GM18507 (cell line): ENCODE results near the gene SIL1.
"Not testable (repeated sequence)": the region's sequence is repeated elsewhere in the genome, so short reads cannot be mapped to it uniquely, and the experiment has no call there.

Experiments used
- DNase-seq: peaks from one replicate; pipeline ENCODE4 v3.0.0; 2011; ENCODE audit warnings: low read depth; ENCODE audit not compliant: insufficient read length; ENCODE audit errors: extremely low spot score
- FAIRE-seq: peaks from 2 replicates; lab custom pipeline; 2011; peaks lifted over from hg19 to GRCh38; lab: Jason Lieb, UNC

Gene SIL1

GRCh38 chr5:139124774-139125520 is 73.2 kb downstream of the SIL1 start:
- no peak for FAIRE-seq
- DNase-seq: no peak

GRCh38 chr5:139121120-139121519 is 77.0 kb downstream of the SIL1 start:
- DNase-seq (no peak), FAIRE-seq (no peak)

DNA sequence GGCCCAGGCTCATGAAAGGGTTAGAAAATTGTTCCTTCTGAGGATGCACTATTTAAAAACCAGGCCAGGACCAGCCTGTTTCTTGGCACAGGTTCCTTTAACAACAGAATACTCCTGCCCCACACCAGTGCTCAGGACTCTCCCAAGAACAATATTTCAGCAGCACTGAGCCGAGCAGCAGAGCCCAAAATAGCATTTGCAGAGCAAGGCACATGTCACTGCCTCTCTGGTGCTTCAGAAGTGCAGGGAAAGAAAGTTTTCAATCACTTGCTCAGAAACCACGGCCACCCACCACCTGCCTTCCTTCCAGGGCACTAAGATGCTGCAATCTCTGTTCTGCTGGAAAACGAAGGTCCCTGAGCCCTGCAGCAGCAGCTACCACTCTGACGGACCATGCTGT is 77.6 kb downstream of the SIL1 start:
- FAIRE-seq (no peak), DNase-seq (no peak)

- no peak for FAIRE-seq
- no peak for DNase-seq
These were observed 79.4 kb downstream of the SIL1 start for GRCh38 chr5:139118804-139119203.

DNA sequence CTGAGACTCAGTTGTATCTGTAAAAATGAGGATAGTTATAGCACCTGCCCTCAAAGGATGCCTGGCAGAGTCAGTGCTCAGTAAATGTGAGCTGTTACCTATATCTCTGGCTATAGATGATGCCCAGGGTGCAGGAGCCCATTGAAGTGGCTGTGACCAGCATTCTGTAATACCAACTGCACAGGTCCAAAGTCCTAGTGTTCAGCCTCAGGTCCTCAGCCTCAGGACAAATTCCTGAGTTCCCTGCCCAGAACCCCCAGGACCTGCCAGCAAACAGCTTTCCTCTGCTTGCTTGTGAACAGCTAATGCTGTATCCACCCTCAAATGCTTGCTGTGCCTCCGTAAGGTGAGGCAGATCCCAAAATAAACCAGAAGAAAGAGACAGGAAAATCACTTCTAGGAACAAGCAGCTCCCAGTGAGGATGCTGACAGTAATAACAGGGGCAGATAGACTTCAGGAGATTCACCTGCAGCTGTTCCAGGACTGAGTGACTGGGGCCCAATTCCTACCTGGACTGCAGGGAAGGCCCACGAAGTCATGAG is 80.8 kb downstream of the SIL1 start:
- no peak for DNase-seq
- no peak for FAIRE-seq

- FAIRE-seq (no peak), DNase-seq (no peak)
These were observed 82.0 kb downstream of the SIL1 start for GRCh38 chr5:139116100-139116655.

DNA sequence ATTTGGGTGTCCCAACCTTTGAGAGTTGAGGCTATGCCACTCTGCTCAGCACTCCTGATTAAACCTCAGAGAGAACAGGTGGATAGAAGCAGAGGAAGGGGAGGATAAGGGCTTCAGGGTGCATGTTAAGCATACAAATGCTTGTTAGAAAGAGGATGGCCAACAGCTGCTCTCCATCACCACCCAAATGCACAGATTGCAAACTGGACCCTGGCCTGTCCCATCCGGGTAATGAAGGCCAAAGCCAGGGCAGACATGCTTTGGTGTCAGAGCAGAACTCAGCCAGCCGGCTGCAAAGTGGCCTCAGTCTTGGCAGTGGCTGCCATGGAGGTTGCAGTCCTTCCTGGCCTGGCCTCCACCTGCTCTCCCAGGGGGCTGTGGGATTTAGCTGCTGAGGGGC is 84.3 kb downstream of the SIL1 start:
- DNase-seq (no peak), FAIRE-seq (no peak)

- not testable (repeated sequence) for FAIRE-seq, DNase-seq
These were observed 85.8 kb downstream of the SIL1 start for GRCh38 chr5:139112362-139112761.

DNA sequence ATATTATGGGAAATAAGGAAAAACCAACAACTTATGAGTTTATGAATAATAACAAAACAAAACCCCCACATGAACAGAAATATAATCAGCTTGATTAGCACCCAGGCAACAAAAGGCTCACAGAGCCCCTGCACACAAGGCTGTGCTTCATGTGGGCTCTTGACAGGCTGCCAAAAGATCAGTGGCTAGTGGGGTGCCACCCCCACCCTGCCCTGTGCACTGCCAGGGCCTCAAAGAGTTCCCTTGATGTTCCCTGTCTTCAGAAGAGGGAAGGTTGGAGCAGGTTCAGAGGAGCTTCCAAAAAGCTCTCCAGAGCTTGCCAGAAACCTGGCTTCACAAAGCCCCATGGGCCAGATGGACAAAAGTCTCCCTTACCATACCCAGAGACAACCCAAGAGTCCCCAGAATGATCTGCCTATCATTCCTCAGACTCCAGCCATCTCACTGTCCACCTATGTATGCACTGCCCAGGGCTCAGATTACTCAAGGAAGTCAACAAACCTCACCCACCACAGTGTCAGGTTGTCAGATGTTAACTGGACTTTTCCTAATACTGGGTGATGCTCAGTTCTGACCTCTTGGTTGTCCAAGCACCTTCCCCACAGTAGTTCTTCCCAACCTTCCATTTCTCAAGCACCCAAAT is 87.5 kb downstream of the SIL1 start:
- no peak for FAIRE-seq
- DNase-seq: no peak

GRCh38 chr5:139108063-139108824 is 89.9 kb downstream of the SIL1 start:
- DNase-seq (no peak), FAIRE-seq (no peak)

- DNase-seq (no peak), FAIRE-seq (no peak)
These were observed 92.5 kb downstream of the SIL1 start for GRCh38 chr5:139105621-139106071.

DNA sequence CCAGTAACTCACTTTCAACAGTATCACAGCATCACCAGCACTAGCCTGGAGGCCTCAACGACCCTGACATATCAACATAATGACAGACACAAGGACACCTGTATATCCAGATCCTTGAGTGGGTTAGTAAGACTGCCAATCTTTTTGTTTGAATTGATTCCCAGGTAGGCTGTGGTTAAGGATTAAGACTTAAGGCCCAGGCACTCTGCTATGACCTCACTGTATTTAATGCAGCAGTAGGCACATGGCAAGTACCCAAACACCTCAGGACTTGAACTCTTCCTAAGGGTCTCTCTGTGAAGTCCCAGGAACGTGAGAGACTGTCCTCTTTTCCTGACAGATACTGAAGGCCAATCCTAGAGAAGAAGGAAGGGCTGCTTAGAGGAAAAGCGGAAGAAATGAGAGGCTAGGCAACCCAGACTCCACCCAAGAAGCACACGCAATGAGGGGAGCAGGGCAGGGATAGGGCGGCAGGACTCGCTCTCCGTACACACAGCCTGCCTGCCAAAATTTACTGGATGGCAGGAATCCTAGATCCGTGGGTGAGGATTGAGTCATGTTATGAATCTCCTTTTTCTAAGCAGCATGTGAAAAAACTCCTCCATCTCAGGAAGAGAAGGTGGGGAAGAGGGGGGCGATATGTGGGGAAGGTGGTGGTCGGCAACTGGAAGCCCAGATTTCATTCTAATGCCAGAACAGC is 93.4 kb downstream of the SIL1 start:
- no peak for DNase-seq
- no peak for FAIRE-seq

DNA sequence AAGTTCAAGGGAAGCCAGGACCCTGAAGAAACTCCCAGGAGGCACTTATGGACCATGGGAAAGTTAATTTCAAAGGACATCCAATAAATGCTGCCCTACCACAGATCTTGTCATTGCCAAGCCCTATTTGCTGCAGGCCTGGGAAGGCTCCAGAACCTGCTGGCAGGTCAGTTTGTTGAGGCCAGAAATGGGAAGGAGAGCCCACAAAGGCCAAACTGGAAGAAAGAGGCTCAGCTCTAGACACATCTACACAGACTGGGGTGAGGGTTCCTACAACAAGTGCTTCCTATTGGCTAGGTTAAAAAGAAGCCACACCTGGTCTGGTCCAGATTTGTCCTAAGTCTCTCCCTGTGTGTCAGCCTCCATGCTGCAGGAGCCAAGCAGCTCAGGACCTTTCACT is 94.4 kb downstream of the SIL1 start:
- FAIRE-seq: no peak
- DNase-seq: no peak

DNA sequence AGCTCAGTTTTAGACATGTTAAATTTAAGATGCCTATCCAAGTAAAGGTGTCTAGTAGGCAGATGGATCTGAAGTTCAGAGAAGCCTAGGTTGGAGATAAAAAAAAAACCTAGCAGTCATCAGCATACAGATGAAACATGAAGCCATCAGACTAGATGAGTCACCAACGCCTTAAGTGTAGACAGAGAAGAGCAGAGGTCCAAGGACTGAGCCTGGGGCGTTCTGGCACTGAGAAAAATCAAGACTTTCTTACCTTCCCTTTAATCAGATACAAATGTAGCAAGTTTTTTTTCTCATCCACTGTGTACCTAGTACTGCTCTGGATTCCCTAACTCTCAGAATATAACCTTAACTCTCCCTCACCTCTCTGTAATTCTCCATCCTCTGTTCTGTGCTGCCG is 97.3 kb downstream of the SIL1 start:
- no peak for FAIRE-seq
- DNase-seq: no peak

GRCh38 chr5:139094154-139095131 is 103.7 kb downstream of the SIL1 start:
- peak; percentile 87 for FAIRE-seq
- DNase-seq: peak; percentile 12

DNA sequence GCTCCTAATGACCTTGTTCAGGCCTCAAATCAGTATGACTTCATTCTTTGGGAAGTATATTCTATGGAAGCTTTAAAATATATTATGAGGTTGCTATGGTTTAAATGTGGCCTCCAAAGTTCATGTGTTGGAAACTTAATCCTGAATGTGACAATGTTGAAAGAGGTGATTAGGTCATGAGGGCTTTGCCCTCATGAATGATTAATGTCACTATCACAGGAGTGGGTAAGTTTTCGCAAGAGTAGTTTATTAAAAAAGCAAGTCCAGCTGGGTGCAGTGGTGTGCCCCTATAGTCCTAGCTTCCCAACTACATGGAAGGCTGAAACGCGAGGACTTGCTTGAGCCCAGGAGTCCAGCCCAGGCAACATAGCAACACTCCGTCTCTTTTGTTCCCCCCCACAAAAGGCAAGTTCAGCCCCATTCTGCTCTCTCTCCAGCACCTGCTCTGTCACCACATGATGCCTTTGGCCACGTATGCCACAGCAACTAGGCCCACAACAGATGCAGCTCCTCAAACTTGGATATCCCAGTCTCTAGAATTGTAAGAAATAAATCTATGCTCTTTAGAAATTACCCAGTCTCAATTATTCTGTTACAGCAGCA is 105.3 kb downstream of the SIL1 start:
- DNase-seq (no peak), FAIRE-seq (no peak)

DNA sequence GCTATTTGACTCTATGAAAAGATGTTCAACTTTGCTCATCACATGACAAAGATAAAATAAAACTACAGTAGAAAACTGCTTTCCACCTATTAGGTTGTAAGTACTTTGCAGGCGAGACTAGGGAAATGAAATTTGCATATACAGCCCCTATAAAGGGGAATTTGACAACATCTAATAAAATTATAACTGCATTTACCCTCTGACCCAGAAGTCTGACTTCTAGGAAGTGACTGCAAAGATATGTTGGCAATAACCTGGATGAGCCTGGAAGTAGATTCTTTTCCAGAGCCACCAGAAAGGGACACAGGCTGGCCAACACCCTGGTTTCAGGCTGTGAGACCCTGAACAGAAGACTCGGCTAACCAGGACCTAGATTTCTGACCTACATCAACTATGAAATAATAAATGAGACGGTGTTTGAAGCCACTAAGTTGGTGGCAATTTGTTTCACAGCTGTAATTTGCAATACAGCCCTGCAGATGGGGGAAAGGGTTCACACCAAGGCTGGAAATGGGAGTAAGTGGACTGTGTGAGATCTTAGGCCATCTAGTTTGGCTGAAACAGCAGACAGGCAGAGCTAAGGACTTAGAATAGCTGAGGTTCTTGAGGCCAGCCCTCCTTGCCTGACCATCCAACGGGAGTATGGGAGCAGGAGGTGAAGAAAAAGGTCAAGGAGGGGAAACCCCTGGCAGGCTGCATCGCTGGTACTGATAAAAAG is 106.6 kb downstream of the SIL1 start:
- DNase-seq (no peak), FAIRE-seq (no peak)
